Endothelial cell of umbilical vein (primary cell): ENCODE measurements around the gene MRPL42.

Source experiments
- CTCF ChIP-seq, 2 donors: IDR thresholded peaks; 1 replicate in 1 of 2; 2 replicates in 1 of 2; pipeline ENCODE4 v1.5.1; 2011; ENCODE audit warnings: low read length in 2 of 2, mild to moderate bottlenecking in 2 of 2, moderate library complexity in 2 of 2, control low read depth in 1 of 2, inconsistent platforms in 1 of 2, low read depth in 1 of 2; ENCODE audit not compliant: insufficient read depth in 1 of 2; ENCODE audit errors: extremely low read depth in 1 of 2
- EZH2 ChIP-seq: IDR thresholded peaks from 2 replicates; pipeline ENCODE4 v1.6.1; 2012; ENCODE audit warnings: borderline replicate concordance, low read depth, mild to moderate bottlenecking, moderate library complexity, low read length, inconsistent platforms; ENCODE audit not compliant: severe bottlenecking
- GATA2 ChIP-seq: IDR thresholded peaks from 2 replicates; pipeline ENCODE4 v1.7.0; 2011; ENCODE audit warnings: low read depth, mild to moderate bottlenecking, moderate library complexity, mixed read lengths, low read length; ENCODE audit not compliant: insufficient read length, insufficient read depth
- JUN ChIP-seq: IDR thresholded peaks from 2 replicates; pipeline ENCODE4 v1.6.1; 2011; ENCODE audit warnings: borderline replicate concordance, low read depth; ENCODE audit not compliant: insufficient read length, insufficient read depth
- MAX ChIP-seq: IDR thresholded peaks from 2 replicates; pipeline ENCODE4 v1.6.1; 2011; ENCODE audit not compliant: insufficient read depth, insufficient read length
- POLR2A ChIP-seq: IDR thresholded peaks from 2 replicates; pipeline ENCODE4 v1.6.1; 2012; ENCODE audit warnings: low read depth, mild to moderate bottlenecking, control low read depth, low read length
- POLR2AphosphoS5 ChIP-seq: IDR thresholded peaks from 2 replicates; pipeline ENCODE4 v1.6.1; 2012; ENCODE audit warnings: low read depth, mild to moderate bottlenecking, control low read depth, low read length, moderate library complexity; ENCODE audit not compliant: insufficient read depth

- TF ChIP-seq CTCF (IDR thresholded peaks at IDR 0.05; ENCODE audit: extremely low read depth in 1 of 2, insufficient read depth in 1 of 2, low read depth in 1 of 2, low read length in 2 of 2) (no peak), POLR2A (no peak), POLR2AphosphoS5 (no peak), MAX (no peak), GATA2 (no peak), JUN (no peak), EZH2 (no peak)
Observed at GRCh38 chr12:93530358-93530757, 63.0 kb downstream of the MRPL42 start.
